Stomach (tissue), 19 donors: ENCODE data around the gene MRPL41. TPM values are rescaled to one million over a fixed set of nuclear protein-coding genes. Genes with fewer than 3 reads are reported as not detected.
A peak's percentile ranks its signal among the peaks of the same experiment; 100 is the strongest.

Source experiments
- DNase-seq, 2 donors: peaks; one replicate each; pipeline versions ENCODE4 v3.0.0 to v3.0.0-alpha.2; 2013 to 2019
- H3K27ac ChIP-seq, 5 donors: fragments of 200-600 bp in 4 of 5; sonication (generic) in 4 of 5; one replicate each; pipeline ENCODE4 v1.5.1; 2013 to 2019; ENCODE audit warnings: mild to moderate bottlenecking in 1 of 5, moderate library complexity in 1 of 5
- H3K27me3 ChIP-seq, 3 donors: fragments of 200-600 bp; sonication (generic); one replicate each; pipeline ENCODE4 v1.5.1; 2017 to 2019; ENCODE audit warnings: mixed run types in 1 of 3
- H3K36me3 ChIP-seq, 4 donors: fragments of 200-600 bp; sonication (generic); 1 replicate in 3 of 4; 2 replicates in 1 of 4; pipeline ENCODE4 v1.5.1; 2016 to 2019
- H3K4me1 ChIP-seq, 4 donors: fragments of 200-600 bp; sonication (generic); one replicate each; pipeline ENCODE4 v1.5.1; 2016 to 2019
- H3K4me3 ChIP-seq, 4 donors: fragments of 200-600 bp; sonication (generic) in 3 of 4; one replicate each; pipeline ENCODE4 v1.5.1; 2016 to 2019; ENCODE audit warnings: mild to moderate bottlenecking in 1 of 4
- H3K9me3 ChIP-seq, 4 donors: fragments of 200-600 bp; sonication (generic); one replicate each; pipeline ENCODE4 v1.5.1; 2016 to 2019
- EP300 ChIP-seq: sonication (generic); formaldehyde crosslinking; IDR thresholded peaks from one replicate; pipeline ENCODE4 v1.6.1; 2017; ENCODE audit warnings: antibody characterized with exemption
- POLR2A ChIP-seq, 4 donors: fragments of 450-650 bp; IDR thresholded peaks; one replicate each; pipeline ENCODE4 v1.6.1; 2016; ENCODE audit warnings: antibody characterized with exemption in 4 of 4, control low read depth in 2 of 4, mild to moderate bottlenecking in 1 of 4, moderate library complexity in 1 of 4
- POLR2AphosphoS5 ChIP-seq, 3 donors: sonication (generic); formaldehyde crosslinking; IDR thresholded peaks; one replicate each; pipeline ENCODE4 v1.6.1; 2016; ENCODE audit warnings: antibody characterized with exemption in 3 of 3
- WGBS, 5 donors: extraction: QIAGEN DNeasy Blood & Tissue Kit in 3 of 5; methylation state at CpG; one replicate each; pipeline versions ENCODE4 v1.1.5 to v1.1.7; 2013 to 2018; 5-methylcytosine and 5-hydroxymethylcytosine counted together
- intact Hi-C: fragments of 100-400 bp; cut with DNase I; formaldehyde crosslinking; loops from one replicate; pipeline ENCODE4 v1.15.1; 2023; ENCODE audit warnings: low total_unique reads
- long read RNA-seq, 10 donors: transcript quantifications; one replicate each; lab custom pipeline, GENCODE V29; 2026
- polyA plus RNA-seq, 3 donors: library from polyadenylated mRNA; stranded (reverse); fragments of 200-250 nt; gene quantifications; one replicate each; pipeline ENCODE4 v1.2.3, GENCODE V29; 2013
- total RNA-seq, 5 donors: library from RNA; depleted of rRNA; stranded (reverse); fragments of >200 nt; gene quantifications; one replicate each; pipeline versions ENCODE4 v1.1.0 to v1.2.3, GENCODE V29; 2014 to 2016
- TF ChIP-seq, protein P1 (sequence below), 7 experiments: fragments of 450-650 bp in 4 of 7; fragments of 200-600 bp in 3 of 7; sonication (generic) in 3 of 7; IDR thresholded peaks; one replicate each; pipeline ENCODE4 v1.5.1; 2016 to 2019; ENCODE audit warnings: antibody characterized with exemption in 7 of 7, control low read depth in 2 of 7, mild to moderate bottlenecking in 1 of 7
- donor health status: healthy with polysubstance abuse.
- donor health status: Bipolar disorder and iron deficiency.
- donor health status: healthy.

Gene MRPL41
- 100 to 1,000 TPM in 1 of 5 donors, 10 to 100 TPM in 4; 23.3 to 282 (median 88.1) TPM for total RNA-seq
- polyA plus RNA-seq = 100 to 1,000 TPM; 115 to 183 (median 181) TPM
- long read RNA-seq, donor 1, transcript MRPL41-201 (2 exons, 1,262 nt) = major isoform, 23 of 23 reads
- long read RNA-seq, donor 1, partial matches to known transcripts = 0 of 23 reads
- long read RNA-seq, donor 1, other reads (novel, unspliced or antisense) = 0 of 23 reads
- long read RNA-seq, donor 2, transcript MRPL41-201 (2 exons, 1,262 nt) = major isoform, 27 of 27 reads
- long read RNA-seq, donor 2, partial matches to known transcripts = 0 of 27 reads
- long read RNA-seq, donor 2, other reads (novel, unspliced or antisense) = 0 of 27 reads
- long read RNA-seq, donor 3, transcript MRPL41-201 (2 exons, 1,262 nt) = major isoform, 35 of 45 reads
- long read RNA-seq, donor 3, partial matches to known transcripts = 10 of 45 reads
- long read RNA-seq, donor 3, other reads (novel, unspliced or antisense) = 0 of 45 reads
- long read RNA-seq, donor 4, partial matches to known transcripts = 0 of 1 reads
- long read RNA-seq, donor 4, other reads (novel, unspliced or antisense) = 0 of 1 reads
- long read RNA-seq, donor 5, transcript MRPL41-201 (2 exons, 1,262 nt) = major isoform, 51 of 57 reads
- long read RNA-seq, donor 5, partial matches to known transcripts = 6 of 57 reads
- long read RNA-seq, donor 5, other reads (novel, unspliced or antisense) = 0 of 57 reads
- long read RNA-seq, donor 6, transcript MRPL41-201 (2 exons, 1,262 nt) = major isoform, 156 of 156 reads
- long read RNA-seq, donor 6, partial matches to known transcripts = 0 of 156 reads
- long read RNA-seq, donor 6, other reads (novel, unspliced or antisense) = 0 of 156 reads
- long read RNA-seq, donor 7, transcript MRPL41-201 (2 exons, 1,262 nt) = major isoform, 46 of 46 reads
- long read RNA-seq, donor 7, partial matches to known transcripts = 0 of 46 reads
- long read RNA-seq, donor 7, other reads (novel, unspliced or antisense) = 0 of 46 reads
- long read RNA-seq, donor 8, transcript MRPL41-201 (2 exons, 1,262 nt) = major isoform, 56 of 68 reads
- long read RNA-seq, donor 8, partial matches to known transcripts = 12 of 68 reads
- long read RNA-seq, donor 8, other reads (novel, unspliced or antisense) = 0 of 68 reads
- long read RNA-seq, donor 9, transcript MRPL41-201 (2 exons, 1,262 nt) = major isoform, 52 of 52 reads
- long read RNA-seq, donor 9, partial matches to known transcripts = 0 of 52 reads
- long read RNA-seq, donor 9, other reads (novel, unspliced or antisense) = 0 of 52 reads
- long read RNA-seq, donor 10, transcript MRPL41-201 (2 exons, 1,262 nt) = major isoform, 14 of 14 reads
- long read RNA-seq, donor 10, partial matches to known transcripts = 0 of 14 reads
- long read RNA-seq, donor 10, other reads (novel, unspliced or antisense) = 0 of 14 reads

DNA sequence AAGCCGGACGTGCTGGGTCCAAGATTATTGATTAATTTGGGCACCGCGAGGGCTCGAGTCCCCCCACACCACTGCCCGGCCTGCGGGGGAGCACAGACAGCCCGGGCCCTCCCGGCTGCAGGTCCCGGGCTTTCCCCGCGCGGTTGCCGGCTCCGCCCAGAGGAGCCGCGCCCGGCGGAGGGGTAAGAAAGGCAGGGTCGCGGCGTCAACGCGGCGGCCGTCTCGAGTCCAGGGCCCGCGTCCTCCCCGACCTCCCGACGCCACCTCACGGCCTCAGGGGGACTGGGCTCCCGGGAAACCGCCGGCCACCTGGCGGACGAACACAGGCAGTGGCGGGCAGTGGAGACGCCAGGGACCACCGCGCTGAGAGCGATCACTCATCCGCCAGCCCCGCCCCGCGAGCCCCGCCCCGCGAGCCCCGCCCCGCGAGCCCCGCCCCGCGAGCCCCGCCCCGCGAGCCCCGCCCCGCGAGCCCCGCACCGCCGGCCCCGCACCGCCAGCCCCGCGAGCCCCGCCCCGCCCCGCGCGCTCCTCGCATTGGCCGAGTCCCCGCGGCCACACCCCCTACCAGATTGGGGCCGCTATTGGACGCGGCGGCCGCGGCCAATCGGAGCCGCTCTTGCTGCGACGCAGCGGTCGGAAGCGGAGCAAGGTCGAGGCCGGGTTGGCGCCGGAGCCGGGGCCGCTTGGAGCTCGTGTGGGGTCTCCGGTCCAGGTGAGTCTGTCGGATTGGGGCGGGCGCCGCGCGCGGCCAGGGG lies at the start of gene MRPL41:
TSS of gene MRPL41 (plus strand) at position 616 of the 758 bp plus-strand sequence. CDS start 203 bp downstream, outside the sequence.
- peak; percentile 95 to 97 for DNase-seq
- Histone ChIP-seq H3K4me3 (peak within 1 kb of the TSS; percentile 62 to 95 (median 77)), H3K36me3 (peaks cover 9 to 35% (median 28%) of the 10 kb centered on the region in 4 donors), H3K9me3 (no peaks in the 10 kb centered on the region), H3K27me3 (no peaks in the 10 kb centered on the region), H3K27ac (peak within 1 kb of the TSS; percentile 87 to 96 (median 93)), H3K4me1 (peaks cover 18 to 54% (median 53%) of the 10 kb centered on the region in 4 donors)
- 0 to 2% (median 0%) methylated on average over 5 to 78 of the region's 106 CpGs for WGBS, 5 donors
- TF ChIP-seq POLR2A (IDR thresholded peaks at IDR 0.05) = no peak
- no peak for TF ChIP-seq EP300
- TF ChIP-seq, protein P1, sequence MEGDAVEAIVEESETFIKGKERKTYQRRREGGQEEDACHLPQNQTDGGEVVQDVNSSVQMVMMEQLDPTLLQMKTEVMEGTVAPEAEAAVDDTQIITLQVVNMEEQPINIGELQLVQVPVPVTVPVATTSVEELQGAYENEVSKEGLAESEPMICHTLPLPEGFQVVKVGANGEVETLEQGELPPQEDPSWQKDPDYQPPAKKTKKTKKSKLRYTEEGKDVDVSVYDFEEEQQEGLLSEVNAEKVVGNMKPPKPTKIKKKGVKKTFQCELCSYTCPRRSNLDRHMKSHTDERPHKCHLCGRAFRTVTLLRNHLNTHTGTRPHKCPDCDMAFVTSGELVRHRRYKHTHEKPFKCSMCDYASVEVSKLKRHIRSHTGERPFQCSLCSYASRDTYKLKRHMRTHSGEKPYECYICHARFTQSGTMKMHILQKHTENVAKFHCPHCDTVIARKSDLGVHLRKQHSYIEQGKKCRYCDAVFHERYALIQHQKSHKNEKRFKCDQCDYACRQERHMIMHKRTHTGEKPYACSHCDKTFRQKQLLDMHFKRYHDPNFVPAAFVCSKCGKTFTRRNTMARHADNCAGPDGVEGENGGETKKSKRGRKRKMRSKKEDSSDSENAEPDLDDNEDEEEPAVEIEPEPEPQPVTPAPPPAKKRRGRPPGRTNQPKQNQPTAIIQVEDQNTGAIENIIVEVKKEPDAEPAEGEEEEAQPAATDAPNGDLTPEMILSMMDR (IDR thresholded peaks at IDR 0.05) = peak in 4 of 7 experiments; percentile 28 to 41 (median 34)
- TF ChIP-seq POLR2AphosphoS5 (IDR thresholded peaks at IDR 0.05) = peak; percentile 59 to 93 (median 90)
- intact Hi-C loops = no loop called here

DNA sequence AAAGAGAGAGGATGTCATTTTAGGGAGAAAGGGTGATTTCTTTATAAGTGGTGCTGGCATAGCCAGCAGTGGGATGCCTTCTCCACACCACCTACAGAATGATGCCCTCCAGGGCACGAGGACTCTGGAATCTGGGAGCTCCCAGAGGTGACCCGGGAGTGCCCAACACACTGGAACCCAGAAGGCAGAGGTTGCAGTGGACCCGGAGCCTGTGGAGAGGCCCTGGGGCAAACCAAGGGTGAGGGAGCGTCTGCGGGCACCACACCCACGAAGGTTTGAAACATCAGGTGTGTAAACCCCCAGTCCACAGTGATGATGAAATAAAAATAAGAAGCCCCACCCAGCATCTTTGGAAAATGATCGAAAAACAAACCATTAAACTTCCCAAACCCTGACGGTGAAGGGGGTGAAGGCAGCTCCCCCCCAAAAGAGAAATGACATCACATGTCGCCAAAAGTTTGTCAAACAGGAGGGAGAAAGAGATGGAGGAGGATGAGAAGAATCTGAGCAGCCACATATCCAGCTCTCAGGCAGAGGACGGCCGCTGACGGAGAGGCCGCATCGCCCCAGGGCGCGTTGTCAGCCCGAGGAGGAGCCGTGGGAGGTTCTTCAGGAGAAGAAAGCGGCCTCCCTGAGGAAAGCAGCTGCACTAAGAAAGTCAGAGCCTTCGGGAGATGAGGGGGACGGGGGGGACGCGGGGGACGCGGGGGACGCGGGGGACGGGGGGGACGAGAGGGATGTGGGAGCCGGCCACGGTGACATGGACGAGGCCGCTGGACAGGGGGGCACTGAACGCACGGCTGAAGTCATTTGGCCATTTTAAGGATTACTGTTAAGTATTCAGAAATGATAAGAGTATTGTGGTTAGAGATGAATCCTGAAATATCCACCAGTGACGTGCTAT lies 49.4 kb upstream of the MRPL41 start:
- WGBS, 5 donors = 80 to 90% (median 85%) methylated on average over 28 to 36 of the region's 36 CpGs
- DNase-seq = no peak
- peaks cover 0 to 54% (median 41%) of the 10 kb centered on the region in 4 donors for H3K36me3 ChIP-seq
- no peaks in the 10 kb centered on the region for H3K9me3 ChIP-seq
- no peaks in the 10 kb centered on the region for H3K27me3 ChIP-seq
- peaks cover 0 to 8% (median 0%) of the 10 kb centered on the region in 4 donors for H3K4me1 ChIP-seq
- no peak for TF ChIP-seq POLR2A (IDR thresholded peaks at IDR 0.05)
- TF ChIP-seq, protein P1 (IDR thresholded peaks at IDR 0.05) = no peak
- no peak overlapping the region for H3K27ac ChIP-seq
- H3K4me3 ChIP-seq = no peak overlapping the region
- intact Hi-C loops = no loop called here

DNA sequence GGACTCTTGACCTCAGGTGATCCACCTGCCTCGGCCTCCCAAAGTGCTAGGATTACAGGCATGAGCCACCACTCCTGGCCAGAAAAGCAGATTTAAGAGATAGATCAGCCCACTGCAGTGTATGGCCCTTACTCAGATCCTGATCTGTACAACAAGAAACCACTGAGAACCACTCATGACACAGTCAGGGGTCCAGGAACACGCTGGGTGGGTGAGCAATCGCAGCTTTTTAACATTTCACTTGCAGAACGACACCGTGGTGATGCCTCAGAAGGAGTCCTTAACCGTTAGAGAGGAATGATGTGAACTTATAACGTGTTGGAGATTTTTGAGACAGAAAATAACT lies 47.3 kb upstream of the MRPL41 start:
- TF ChIP-seq, protein P1 (IDR thresholded peaks at IDR 0.05) = no peak
- TF ChIP-seq POLR2AphosphoS5 (IDR thresholded peaks at IDR 0.05) (no peak), POLR2A (IDR thresholded peaks at IDR 0.05) (no peak), EP300 (no peak)
- no peak overlapping the region for H3K4me3 ChIP-seq
- WGBS, 5 donors = 92 to 95% (median 94%) methylated on average over 7 of the region's 7 CpGs
- H3K36me3 ChIP-seq = peaks cover 0 to 38% (median 28%) of the 10 kb centered on the region in 4 donors
- intact Hi-C loops = no loop called here
- no peak for DNase-seq
- no peaks in the 10 kb centered on the region for H3K9me3 ChIP-seq
- no peaks in the 10 kb centered on the region for H3K27me3 ChIP-seq
- H3K27ac ChIP-seq = no peak overlapping the region
- peaks cover 0 to 8% (median 0%) of the 10 kb centered on the region in 4 donors for H3K4me1 ChIP-seq
